ENCODE data around the gene SUOX.

- no peak for TF ChIP-seq CTCF (IDR thresholded peaks at IDR 0.05)
- TF ChIP-seq POLR2A (IDR thresholded peaks at IDR 0.05) = no peak
Observed at GRCh38 chr12:56001487-56002100, 4.5 kb downstream of the SUOX start.

Data from uterus (tissue), 2 donors.